A549 (cell line): Measurements from ENCODE around the gene KLB. TPM values are rescaled to one million over a fixed set of nuclear protein-coding genes. Genes with fewer than 3 reads are reported as not detected.
"Not testable (repeated sequence)": the region's sequence is repeated elsewhere in the genome, so short reads cannot be mapped to it uniquely, and the experiment has no call there.

Experiments used
- ATAC-seq, 2 experiments: fragments of 200-7000 bp in 1 of 2; fragments of >200 bp in 1 of 2; cut with Nextera tagmentation in 1 of 2; cut with Tn5 transposase in 1 of 2; 3 replicates each; pipeline versions ENCODE4 v1.8.0 to v1.9.1; 2018 to 2020; ENCODE audit warnings: mild to moderate bottlenecking in 1 of 2, moderate library complexity in 1 of 2
- CTCF ChIA-PET: fragments of 300-600 bp; sonication (Branson Sonifier 250); formaldehyde crosslinking; extraction: SDS; loops from one replicate; lab custom pipeline; 2021; ENCODE audit warnings: antibody characterized with exemption, inconsistent platforms; lab: Yijun Ruan, JAX
- POLR2A ChIA-PET: fragments of 350-600 bp; formaldehyde crosslinking; extraction: SDS; loops from one replicate; lab custom pipeline; 2021; ENCODE audit warnings: antibody characterized with exemption, inconsistent platforms; lab: Yijun Ruan, JAX
- DNase-seq, 2 experiments: peaks; one replicate each; pipeline versions ENCODE4 v3.0.0 to v3.0.0-alpha.2; 2011 to 2016; ENCODE audit warnings: low read depth in 1 of 2, low spot score in 1 of 2
- FAIRE-seq: peaks from 2 replicates; lab custom pipeline; 2011; peaks lifted over from hg19 to GRCh38; lab: Jason Lieb, UNC
- H3K27ac ChIP-seq, 2 experiments: fragments of >200 bp; sonication (Bioruptor Twin); formaldehyde crosslinking; 3 replicates each; pipeline ENCODE4 v1.5.1; 2016 to 2017
- H3K4me1 ChIP-seq: fragments of >200 bp; sonication (Bioruptor Twin); formaldehyde crosslinking; 3 replicates; pipeline ENCODE4 v1.6.1; 2016
- H3K4me2 ChIP-seq: fragments of >200 bp; sonication (Bioruptor Twin); formaldehyde crosslinking; 3 replicates; pipeline ENCODE4 v1.6.1; 2016
- H3K4me3 ChIP-seq: fragments of >200 bp; sonication (Bioruptor Twin); formaldehyde crosslinking; 3 replicates; pipeline ENCODE4 v1.5.1; 2016
- H3K9me3 ChIP-seq: fragments of >200 bp; sonication (Bioruptor Twin); formaldehyde crosslinking; 3 replicates; pipeline ENCODE4 v1.6.1; 2016
- BHLHE40 ChIP-seq: IDR thresholded peaks from 2 replicates; pipeline ENCODE4 v1.6.1; 2012; ENCODE audit warnings: low read depth, low read length, inconsistent platforms
- CBX8 ChIP-seq: fragments of 200-600 bp; sonication (generic); IDR thresholded peaks from 2 replicates; pipeline ENCODE4 v1.6.1; 2016
- CHD2 ChIP-seq: fragments of 150-350 bp; IDR thresholded peaks from 2 replicates; pipeline ENCODE4 v1.6.1; 2014; ENCODE audit warnings: low read length; ENCODE audit not compliant: partially characterized antibody
- CTCF ChIP-seq: fragments of >200 bp; sonication (Bioruptor Twin); formaldehyde crosslinking; IDR thresholded peaks from 3 replicates; pipeline ENCODE4 v1.5.1; 2016
- FOSL2 ChIP-seq, 2 experiments: fragments of 450-650 bp in 1 of 2; fragments of >200 bp in 1 of 2; sonication (Bioruptor Twin) in 1 of 2; formaldehyde crosslinking; IDR thresholded peaks; 2 replicates each; pipeline versions ENCODE4 v1.5.0 to v1.6.1; 2016 to 2020; ENCODE audit warnings: mild to moderate bottlenecking in 1 of 2, moderate library complexity in 1 of 2
- HES2 ChIP-seq: fragments of >200 bp; sonication (Bioruptor Twin); formaldehyde crosslinking; IDR thresholded peaks from 2 replicates; pipeline ENCODE4 v1.6.1; 2016
- HEYL ChIP-seq: fragments of 250-450 bp; sonication (Bioruptor Pico); IDR thresholded peaks from 2 replicates; pipeline ENCODE4 v1.8.0; 2021; ENCODE audit warnings: mild to moderate bottlenecking, moderate library complexity
- HMGXB4 ChIP-seq: fragments of 250-450 bp; sonication (Bioruptor Pico); IDR thresholded peaks from 2 replicates; pipeline ENCODE4 v1.5.0; 2021; ENCODE audit warnings: mild to moderate bottlenecking, moderate library complexity, borderline replicate concordance
- HOXA7 ChIP-seq: fragments of 250-450 bp; sonication (Bioruptor Pico); IDR thresholded peaks from 2 replicates; pipeline ENCODE4 v1.5.0; 2020; ENCODE audit warnings: mild to moderate bottlenecking, moderate library complexity
- KDM1A ChIP-seq: fragments of 200-600 bp; sonication (generic); IDR thresholded peaks from 2 replicates; pipeline ENCODE4 v1.6.1; 2016; ENCODE audit warnings: low read depth, mild to moderate bottlenecking
- MAFK ChIP-seq: fragments of 450-650 bp; IDR thresholded peaks from 2 replicates; pipeline ENCODE4 v1.6.1; 2014; ENCODE audit not compliant: partially characterized antibody
- MAZ ChIP-seq: fragments of 150-350 bp; IDR thresholded peaks from 2 replicates; pipeline ENCODE4 v1.6.1; 2014; ENCODE audit warnings: antibody characterized with exemption, low read depth, low read length, borderline replicate concordance
- MYC ChIP-seq: IDR thresholded peaks from 2 replicates; pipeline ENCODE4 v1.6.1; 2012; ENCODE audit warnings: mild to moderate bottlenecking, inconsistent platforms, low read length, improper control_type of control experiment, borderline replicate concordance
- NFE2L2 ChIP-seq: fragments of 150-350 bp; conservative IDR thresholded peaks from 2 replicates; pipeline ENCODE4 v1.6.1; 2014; ENCODE audit warnings: low read length
- PHF8 ChIP-seq: fragments of 200-600 bp; sonication (generic); IDR thresholded peaks from 2 replicates; pipeline ENCODE4 v1.6.1; 2016; ENCODE audit warnings: low read depth, mild to moderate bottlenecking, antibody characterized with exemption, moderate library complexity, borderline replicate concordance
- POLR2AphosphoS2 ChIP-seq: conservative IDR thresholded peaks from 2 replicates; pipeline ENCODE4 v1.6.1; 2012; ENCODE audit warnings: low read length, improper control_type of control experiment, inconsistent platforms
- RCOR1 ChIP-seq: fragments of 150-350 bp; IDR thresholded peaks from 2 replicates; pipeline ENCODE4 v1.6.1; 2014; ENCODE audit warnings: antibody characterized with exemption, low read length, low read depth
- RFX5 ChIP-seq: fragments of 450-650 bp; IDR thresholded peaks from 2 replicates; pipeline ENCODE4 v1.7.1; 2014; ENCODE audit warnings: antibody characterized with exemption, mild to moderate bottlenecking, moderate library complexity
- SREBF2 ChIP-seq: fragments of 450-650 bp; IDR thresholded peaks from 2 replicates; pipeline ENCODE4 v1.6.1; 2014; ENCODE audit warnings: mild to moderate bottlenecking, moderate library complexity
- TFCP2L1 ChIP-seq: fragments of 250-450 bp; sonication (Bioruptor Pico); IDR thresholded peaks from 2 replicates; pipeline ENCODE4 v1.5.0; 2021; ENCODE audit warnings: mild to moderate bottlenecking
- USF2 ChIP-seq: fragments of 450-650 bp; IDR thresholded peaks from 2 replicates; pipeline ENCODE4 v1.6.1; 2014; ENCODE audit warnings: antibody characterized with exemption
- ZFP36 ChIP-seq: fragments of 450-650 bp; IDR thresholded peaks from 2 replicates; pipeline ENCODE4 v1.6.1; 2014; ENCODE audit warnings: borderline replicate concordance; ENCODE audit not compliant: partially characterized antibody
- WGBS: methylation state at CpG from one replicate; pipeline ENCODE4 v1.1.6; 2017; ENCODE audit errors: missing lambda C conversion rate; 5-methylcytosine and 5-hydroxymethylcytosine counted together
- polyA plus RNA-seq, 4 experiments: library from polyadenylated mRNA; depleted of rRNA in 3 of 4; stranded (reverse); fragments of >200 nt; fragmentation: RNase III in 1 of 4; extraction: RNeasy Plus Mini Kit Qiagen cat#74134 plus additional on column Dnase treatment in 1 of 4; gene quantifications; 2 replicates in 3 of 4; 3 replicates in 1 of 4; pipeline ENCODE4 v1.2.3, GENCODE V29; 2011 to 2017

KLB gene
- polyA plus RNA-seq, 2 of the 4 experiments (the other 2 are of a cell fraction), result 0.57 to 0.87 TPM

GRCh38 chr4:39367166-39367565 is 39.6 kb upstream of the KLB start:
- ATAC-seq (no peak), DNase-seq (no peak)
- H3K4me2 ChIP-seq, result no peak overlapping the region; the same call in 2 of the 3 replicates
- no peak overlapping the region for H3K27ac ChIP-seq
- H3K4me3 ChIP-seq, result no peak overlapping the region
- CTCF ChIA-PET, result interaction anchor here (1.0 kb wide), 1 partner anchor 18 kb away, joined by 3 read pairs; no protein-coding TSS in a partner anchor
- H3K9me3 ChIP-seq, result peaks cover 4% of the 10 kb centered on the region; the same call in 1 of the 3 replicates
- WGBS, result 62% methylated on average over 6 of the region's 6 CpGs
- no peak for TF ChIP-seq RFX5
- no peak for TF ChIP-seq HES2
- no peak for TF ChIP-seq ZFP36
- TF ChIP-seq FOSL2 (IDR thresholded peaks at IDR 0.05), result no peak
- TF ChIP-seq FOSL2 (CRISPR knock-in tag; IDR thresholded peaks at IDR 0.05), result no peak
- TF ChIP-seq NFE2L2, result no peak
- TF ChIP-seq, all 56 proteins: peak for 0
- peaks cover 3% of the 10 kb centered on the region; the same call in 1 of the 3 replicates for H3K4me1 ChIP-seq
- FAIRE-seq, result no peak
- POLR2A ChIA-PET, result interaction anchor here (1.3 kb wide), 1 partner anchor 91 kb away, joined by 9 read pairs; the partner anchor contains the start of genes LIAS and RPL9

GRCh38 chr4:39369301-39369700 is 37.4 kb upstream of the KLB start:
- WGBS, result 59% methylated on average over 4 of the region's 4 CpGs
- peaks cover 3% of the 10 kb centered on the region; the same call in 1 of the 3 replicates for H3K4me1 ChIP-seq
- H3K4me2 ChIP-seq, result no peak overlapping the region
- ATAC-seq, result no peak
- H3K9me3 ChIP-seq, result peaks cover 4% of the 10 kb centered on the region; the same call in 1 of the 3 replicates
- no peak for DNase-seq
- TF ChIP-seq HMGXB4 (CRISPR knock-in tag) (no peak), TFCP2L1 (CRISPR knock-in tag) (no peak), RCOR1 (no peak), PHF8 (no peak), HOXA7 (CRISPR knock-in tag) (no peak), USF2 (no peak), HES2 (no peak), CBX8 (no peak), MYC (no peak), CHD2 (no peak), SREBF2 (no peak), MAFK (no peak), POLR2AphosphoS2 (no peak), CTCF (no peak), MAZ (no peak), HEYL (CRISPR knock-in tag) (no peak), BHLHE40 (no peak), RFX5 (no peak), KDM1A (no peak)
- POLR2A ChIA-PET, result no interaction called here
- no peak overlapping the region for H3K4me3 ChIP-seq
- H3K27ac ChIP-seq, result no peak overlapping the region
- CTCF ChIA-PET, result no interaction called here
- no peak for FAIRE-seq

GRCh38 chr4:39371209-39371608 is 35.5 kb upstream of the KLB start:
- H3K4me2 ChIP-seq, DNase-seq, H3K9me3 ChIP-seq, POLR2A ChIA-PET, ATAC-seq, CTCF ChIA-PET, H3K27ac ChIP-seq, H3K4me1 ChIP-seq, H3K4me3 ChIP-seq, FAIRE-seq: not testable (repeated sequence)
- WGBS, result 46% methylated on average over 5 of the region's 6 CpGs
